H1 (cell line): Measurements from ENCODE around the gene RPL18A.

Experiments used
- EZH2 ChIP-seq: fragments of 200-600 bp; sonication (generic); IDR thresholded peaks from 2 replicates; pipeline ENCODE4 v1.7.1; 2012; ENCODE audit warnings: low read depth, mild to moderate bottlenecking, moderate library complexity, low read length, inconsistent platforms; ENCODE audit not compliant: severe bottlenecking
- TF ChIP-seq, protein P1 (sequence below): IDR thresholded peaks from 2 replicates; pipeline ENCODE4 v1.6.1; 2011; ENCODE audit warnings: low read length, improper control_type of control experiment

DNA sequence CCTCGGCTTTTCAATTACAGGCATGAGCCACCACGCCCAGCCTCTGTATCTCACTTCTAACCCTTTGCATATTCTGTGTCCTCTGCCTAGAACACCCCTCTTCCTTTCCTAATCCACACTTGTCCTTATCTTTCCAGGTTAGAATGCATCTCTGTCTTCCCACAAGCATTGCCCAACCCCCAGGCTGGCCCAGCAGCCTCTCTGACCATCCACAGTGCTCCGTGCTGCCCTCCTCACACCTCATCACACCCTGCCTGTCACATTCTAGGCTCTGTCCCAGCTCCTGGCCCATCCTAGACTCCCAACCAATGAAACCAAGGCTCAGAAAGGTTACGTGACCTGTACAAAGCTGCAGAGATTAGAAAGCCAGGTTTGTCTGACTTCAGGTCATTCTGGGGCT lies 23.2 kb upstream of the RPL18A start:
- no peak for TF ChIP-seq EZH2
- TF ChIP-seq, protein P1, sequence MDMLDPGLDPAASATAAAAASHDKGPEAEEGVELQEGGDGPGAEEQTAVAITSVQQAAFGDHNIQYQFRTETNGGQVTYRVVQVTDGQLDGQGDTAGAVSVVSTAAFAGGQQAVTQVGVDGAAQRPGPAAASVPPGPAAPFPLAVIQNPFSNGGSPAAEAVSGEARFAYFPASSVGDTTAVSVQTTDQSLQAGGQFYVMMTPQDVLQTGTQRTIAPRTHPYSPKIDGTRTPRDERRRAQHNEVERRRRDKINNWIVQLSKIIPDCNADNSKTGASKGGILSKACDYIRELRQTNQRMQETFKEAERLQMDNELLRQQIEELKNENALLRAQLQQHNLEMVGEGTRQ = no peak
